MCF 10A (cell line): ENCODE data around the gene INTS11. TPM values are rescaled to one million over a fixed set of nuclear protein-coding genes. Genes with fewer than 3 reads are reported as not detected.

Source experiments
- BruUV-seq: library from RNA; stranded (reverse); fragments of 400-500 nt; replicated peaks from 2 replicates; lab custom pipeline; 2021; lab: Mats Ljungman, UMichigan
- CTCF ChIA-PET: fragments of 300-600 bp; sonication (Branson Sonifier 250); formaldehyde crosslinking; extraction: SDS; loops from one replicate; lab custom pipeline; 2021; ENCODE audit warnings: antibody characterized with exemption, inconsistent platforms; lab: Yijun Ruan, JAX
- POLR2A ChIA-PET: fragments of 300-600, 350-650 bp; sonication (Branson Sonifier 250); formaldehyde crosslinking; extraction: SDS; loops from one replicate; lab custom pipeline; 2020; ENCODE audit warnings: antibody characterized with exemption, inconsistent platforms; lab: Yijun Ruan, JAX
- DNase-seq: peaks from one replicate; pipeline ENCODE4 v3.0.0-alpha.2; 2018; ENCODE audit not compliant: unreplicated experiment
- H3K27ac Mint-ChIP-seq: one replicate; pipeline ENCODE4 v1.8.0; 2022; ENCODE audit warnings: mild to moderate bottlenecking, low read depth, mixed read lengths; ENCODE audit not compliant: unreplicated experiment
- H3K27me3 Mint-ChIP-seq: one replicate; pipeline ENCODE4 v1.8.0; 2022; ENCODE audit warnings: mixed read lengths; ENCODE audit not compliant: insufficient read depth, unreplicated experiment
- H3K36me3 Mint-ChIP-seq: one replicate; pipeline ENCODE4 v1.8.0; 2022; ENCODE audit warnings: mild to moderate bottlenecking, moderate library complexity, mixed read lengths; ENCODE audit not compliant: insufficient read depth, unreplicated experiment
- H3K4me1 Mint-ChIP-seq: one replicate; pipeline ENCODE4 v1.8.0; 2022; ENCODE audit warnings: mixed read lengths; ENCODE audit not compliant: insufficient read depth, unreplicated experiment
- H3K4me3 Mint-ChIP-seq: one replicate; pipeline ENCODE4 v1.8.0; 2022; ENCODE audit warnings: mild to moderate bottlenecking, moderate library complexity, mixed read lengths; ENCODE audit not compliant: unreplicated experiment
- H3K9me3 Mint-ChIP-seq: one replicate; pipeline ENCODE4 v1.8.0; 2022; ENCODE audit warnings: mixed read lengths; ENCODE audit not compliant: unreplicated experiment
- intact Hi-C: fragments of 100-400 bp; cut with micrococcal nuclease; formaldehyde crosslinking; loops from 2 replicates; pipeline ENCODE4 v1.14.1; 2022
- total RNA-seq: library from RNA; stranded (reverse); gene quantifications from 2 replicates; pipeline ENCODE4 v1.2.3, GENCODE V29; 2022
- TF ChIP-seq, protein P1 (sequence below): fragments of 200-600 bp; IDR thresholded peaks from one replicate; pipeline ENCODE4 v1.8.0; 2022; ENCODE audit warnings: antibody characterized with exemption, mild to moderate bottlenecking; ENCODE audit not compliant: unreplicated experiment

Gene INTS11
- total RNA-seq, 1 experiment from 2014 or later = 122 TPM

GRCh38 chr1:1354271-1355247, 30.1 kb upstream of the INTS11 start:
- no peak overlapping the region for H3K27ac Mint-ChIP-seq
- no TSS peak for BruUV-seq
- H3K36me3 Mint-ChIP-seq = peaks cover 5% of the 10 kb centered on the region
- TF ChIP-seq, protein P1, sequence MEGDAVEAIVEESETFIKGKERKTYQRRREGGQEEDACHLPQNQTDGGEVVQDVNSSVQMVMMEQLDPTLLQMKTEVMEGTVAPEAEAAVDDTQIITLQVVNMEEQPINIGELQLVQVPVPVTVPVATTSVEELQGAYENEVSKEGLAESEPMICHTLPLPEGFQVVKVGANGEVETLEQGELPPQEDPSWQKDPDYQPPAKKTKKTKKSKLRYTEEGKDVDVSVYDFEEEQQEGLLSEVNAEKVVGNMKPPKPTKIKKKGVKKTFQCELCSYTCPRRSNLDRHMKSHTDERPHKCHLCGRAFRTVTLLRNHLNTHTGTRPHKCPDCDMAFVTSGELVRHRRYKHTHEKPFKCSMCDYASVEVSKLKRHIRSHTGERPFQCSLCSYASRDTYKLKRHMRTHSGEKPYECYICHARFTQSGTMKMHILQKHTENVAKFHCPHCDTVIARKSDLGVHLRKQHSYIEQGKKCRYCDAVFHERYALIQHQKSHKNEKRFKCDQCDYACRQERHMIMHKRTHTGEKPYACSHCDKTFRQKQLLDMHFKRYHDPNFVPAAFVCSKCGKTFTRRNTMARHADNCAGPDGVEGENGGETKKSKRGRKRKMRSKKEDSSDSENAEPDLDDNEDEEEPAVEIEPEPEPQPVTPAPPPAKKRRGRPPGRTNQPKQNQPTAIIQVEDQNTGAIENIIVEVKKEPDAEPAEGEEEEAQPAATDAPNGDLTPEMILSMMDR = no peak
- intact Hi-C loops = no loop called here
- ChIA-PET CTCF (interaction anchor here (1.5 kb wide), 1 partner anchor 17 kb away, joined by 9 read pairs; no protein-coding TSS in a partner anchor), POLR2A (no interaction called here)
- H3K27me3 Mint-ChIP-seq = no peaks in the 10 kb centered on the region
- H3K4me3 Mint-ChIP-seq = no peak overlapping the region
- H3K4me1 Mint-ChIP-seq = no peaks in the 10 kb centered on the region
- no peaks in the 10 kb centered on the region for H3K9me3 Mint-ChIP-seq
- no peak for DNase-seq

- H3K4me3 Mint-ChIP-seq = no peak overlapping the region
- H3K36me3 Mint-ChIP-seq = peaks cover 5% of the 10 kb centered on the region
- BruUV-seq = no TSS peak
- POLR2A ChIA-PET = interaction anchor here (1.3 to 2.0 kb wide), 2 partner anchors 18 to 21 kb away, joined by 4 to 7 read pairs; partner anchors contain the start of gene AURKAIP1
- intact Hi-C loops = no loop called here
- TF ChIP-seq, protein P1 = no peak
- no peaks in the 10 kb centered on the region for H3K9me3 Mint-ChIP-seq
- CTCF ChIA-PET = interaction anchor here (1.5 kb wide), 1 partner anchor 18 kb away, joined by 9 read pairs; no protein-coding TSS in a partner anchor
- no peaks in the 10 kb centered on the region for H3K27me3 Mint-ChIP-seq
- no peaks in the 10 kb centered on the region for H3K4me1 Mint-ChIP-seq
- no peak overlapping the region for H3K27ac Mint-ChIP-seq
- no peak for DNase-seq
These were observed 29.1 kb upstream of the INTS11 start for GRCh38 chr1:1353389-1354151.

DNA sequence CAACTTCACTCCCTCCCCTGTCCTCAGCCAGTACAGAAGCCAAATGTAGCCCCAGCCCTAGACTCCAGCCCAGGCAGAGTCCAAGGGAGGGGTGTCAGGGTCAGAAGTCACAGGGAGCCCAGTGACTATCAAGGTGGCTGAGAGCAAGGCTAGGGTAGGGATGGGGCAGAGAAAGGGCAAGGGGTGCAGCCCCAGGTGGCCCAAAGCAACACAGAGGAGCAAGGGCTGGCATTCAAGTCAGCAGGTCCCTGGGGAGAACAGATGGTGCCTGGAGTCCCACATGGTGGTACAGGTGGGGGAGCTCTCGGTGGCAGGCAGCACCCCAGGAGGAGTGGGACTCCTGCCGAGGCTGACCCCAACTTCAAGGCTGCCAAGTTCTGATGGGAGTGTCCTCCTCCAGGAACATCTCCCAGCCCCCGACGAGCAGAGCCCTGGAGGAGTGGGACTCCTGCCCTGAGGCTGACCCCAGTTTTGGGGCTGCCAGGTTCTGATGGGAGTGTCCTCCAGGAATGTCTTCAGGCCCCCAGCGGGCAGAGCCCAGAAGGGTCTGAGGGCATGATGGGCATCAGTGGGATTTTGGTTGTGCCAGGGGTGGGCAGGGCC, 28.4 kb upstream of the INTS11 start:
- H3K36me3 Mint-ChIP-seq = peaks cover 5% of the 10 kb centered on the region
- intact Hi-C loops = no loop called here
- TF ChIP-seq, protein P1 = no peak
- no peaks in the 10 kb centered on the region for H3K9me3 Mint-ChIP-seq
- H3K27me3 Mint-ChIP-seq = no peaks in the 10 kb centered on the region
- no TSS peak for BruUV-seq
- POLR2A ChIA-PET = interaction anchor here (1.1 to 2.0 kb wide), 3 partner anchors 17 to 22 kb away, joined by 4 to 7 read pairs (median 6); partner anchors contain the start of gene AURKAIP1
- CTCF ChIA-PET = interaction anchor here (1.5 kb wide), 1 partner anchor 19 kb away, joined by 9 read pairs; no protein-coding TSS in a partner anchor
- no peak overlapping the region for H3K4me3 Mint-ChIP-seq
- no peak for DNase-seq
- no peaks in the 10 kb centered on the region for H3K4me1 Mint-ChIP-seq
- H3K27ac Mint-ChIP-seq = peak overlapping the region; percentile 86
